Hematopoietic multipotent progenitor cell treated with erythropoietin and hydrocortisone succinate and interleukin-3 and kit ligand, for 15 days (in vitro differentiated cells): Measurements from ENCODE around the gene MAD2L1.
"Not testable (repeated sequence)": the region's sequence is repeated elsewhere in the genome, so short reads cannot be mapped to it uniquely, and the experiment has no call there.

Experiments
- DNase-seq: peaks from one replicate; pipeline ENCODE4 v3.0.0-alpha.2; 2015; ENCODE audit warnings: low spot score

MAD2L1 gene

GRCh38 chr4:120066517-120067340, at the start of gene MAD2L1:
TSS of gene MAD2L1 (minus strand) at chr4:120066848. CDS start at chr4:120066734, 114 bp downstream.
- peak; percentile 99 for DNase-seq

GRCh38 chr4:120111745-120112144, 45.1 kb upstream of the MAD2L1 start:
- DNase-seq, result no peak

- no peak for DNase-seq
These were observed 42.8 kb upstream of the MAD2L1 start for GRCh38 chr4:120109406-120109805.

GRCh38 chr4:120105472-120105871, 38.8 kb upstream of the MAD2L1 start:
- DNase-seq, result no peak

- no peak for DNase-seq
These were observed 30.1 kb upstream of the MAD2L1 start for GRCh38 chr4:120096508-120097297.

GRCh38 chr4:120088507-120088906, 21.9 kb upstream of the MAD2L1 start:
- DNase-seq, result no peak

- DNase-seq, result not testable (repeated sequence)
These were observed 21.4 kb upstream of the MAD2L1 start for GRCh38 chr4:120088066-120088465.

GRCh38 chr4:120085705-120086104, 19.1 kb upstream of the MAD2L1 start:
- no peak for DNase-seq

GRCh38 chr4:120084327-120084726, 17.7 kb upstream of the MAD2L1 start:
- DNase-seq, result no peak

GRCh38 chr4:120083152-120083551, 16.5 kb upstream of the MAD2L1 start:
- no peak for DNase-seq

- DNase-seq, result no peak
These were observed 15.6 kb upstream of the MAD2L1 start for GRCh38 chr4:120082251-120082650.

GRCh38 chr4:120081726-120082125, 15.1 kb upstream of the MAD2L1 start:
- DNase-seq, result no peak

GRCh38 chr4:120080533-120080932, 13.9 kb upstream of the MAD2L1 start:
- no peak for DNase-seq

- DNase-seq, result no peak
These were observed 13.3 kb upstream of the MAD2L1 start for GRCh38 chr4:120079839-120080520.

- DNase-seq, result no peak
These were observed 11.6 kb upstream of the MAD2L1 start for GRCh38 chr4:120078216-120078615.

GRCh38 chr4:120071192-120071795, 4.6 kb upstream of the MAD2L1 start:
- peak; percentile 71 for DNase-seq

- no peak for DNase-seq
These were observed 3.5 kb upstream of the MAD2L1 start for GRCh38 chr4:120070196-120070595.

- DNase-seq, result no peak
These were observed 603 bp downstream of the MAD2L1 start for GRCh38 chr4:120065974-120066516.

- DNase-seq, result no peak
These were observed 1.8 kb downstream of the MAD2L1 start for GRCh38 chr4:120064887-120065286.

GRCh38 chr4:120063711-120064110, 2.9 kb downstream of the MAD2L1 start:
- not testable (repeated sequence) for DNase-seq

- no peak for DNase-seq
These were observed 3.9 kb downstream of the MAD2L1 start for GRCh38 chr4:120062663-120063195.

GRCh38 chr4:120059036-120059435, 7.6 kb downstream of the MAD2L1 start:
- no peak for DNase-seq
